GM13977 (cell line): ENCODE measurements around the gene GSTCD.

Experiments used
- DNase-seq: peaks from one replicate; pipeline ENCODE4 v3.0.0; 2012; ENCODE audit warnings: low spot score
- in situ Hi-C: fragments of 300-500 bp; cut with MboI; formaldehyde crosslinking; loops from one replicate; pipeline ENCODE4 v1.12.0; 2022; ENCODE audit warnings: low sequenced_read_pairs, low pct_unique_long_range_greater_than_20kb, mixed read lengths, inconsistent platforms; ENCODE audit not compliant: unreplicated experiment
- TF ChIP-seq, protein P1 (sequence below): IDR thresholded peaks from 2 replicates; pipeline ENCODE4 v1.5.1; 2012; ENCODE audit warnings: mild to moderate bottlenecking, control low read depth; ENCODE audit not compliant: insufficient read depth; ENCODE audit errors: extremely low read depth, missing control alignments

Gene GSTCD

DNA sequence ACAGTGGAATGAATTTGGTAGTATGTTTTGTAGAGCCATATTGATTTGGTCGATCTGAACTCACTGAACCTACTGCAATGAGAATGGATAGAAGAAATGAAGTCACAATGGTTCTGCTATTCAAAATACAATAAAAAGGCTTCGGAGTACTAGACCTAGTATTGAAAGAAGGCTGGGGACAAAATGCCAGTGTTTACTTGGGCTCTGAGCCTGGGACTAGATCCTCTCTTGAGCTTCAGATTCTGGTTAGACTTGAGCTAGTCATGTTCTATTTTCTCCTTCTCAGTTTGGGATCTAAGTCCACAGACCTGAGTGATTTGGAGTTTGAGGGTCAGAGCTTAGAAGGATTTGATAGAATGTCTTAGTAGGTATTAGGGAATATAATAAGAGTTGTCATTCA, 10.0 kb upstream of the GSTCD start:
- no peak for DNase-seq
- in situ Hi-C loops = no loop called here
- TF ChIP-seq, protein P1, sequence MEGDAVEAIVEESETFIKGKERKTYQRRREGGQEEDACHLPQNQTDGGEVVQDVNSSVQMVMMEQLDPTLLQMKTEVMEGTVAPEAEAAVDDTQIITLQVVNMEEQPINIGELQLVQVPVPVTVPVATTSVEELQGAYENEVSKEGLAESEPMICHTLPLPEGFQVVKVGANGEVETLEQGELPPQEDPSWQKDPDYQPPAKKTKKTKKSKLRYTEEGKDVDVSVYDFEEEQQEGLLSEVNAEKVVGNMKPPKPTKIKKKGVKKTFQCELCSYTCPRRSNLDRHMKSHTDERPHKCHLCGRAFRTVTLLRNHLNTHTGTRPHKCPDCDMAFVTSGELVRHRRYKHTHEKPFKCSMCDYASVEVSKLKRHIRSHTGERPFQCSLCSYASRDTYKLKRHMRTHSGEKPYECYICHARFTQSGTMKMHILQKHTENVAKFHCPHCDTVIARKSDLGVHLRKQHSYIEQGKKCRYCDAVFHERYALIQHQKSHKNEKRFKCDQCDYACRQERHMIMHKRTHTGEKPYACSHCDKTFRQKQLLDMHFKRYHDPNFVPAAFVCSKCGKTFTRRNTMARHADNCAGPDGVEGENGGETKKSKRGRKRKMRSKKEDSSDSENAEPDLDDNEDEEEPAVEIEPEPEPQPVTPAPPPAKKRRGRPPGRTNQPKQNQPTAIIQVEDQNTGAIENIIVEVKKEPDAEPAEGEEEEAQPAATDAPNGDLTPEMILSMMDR = no peak

DNA sequence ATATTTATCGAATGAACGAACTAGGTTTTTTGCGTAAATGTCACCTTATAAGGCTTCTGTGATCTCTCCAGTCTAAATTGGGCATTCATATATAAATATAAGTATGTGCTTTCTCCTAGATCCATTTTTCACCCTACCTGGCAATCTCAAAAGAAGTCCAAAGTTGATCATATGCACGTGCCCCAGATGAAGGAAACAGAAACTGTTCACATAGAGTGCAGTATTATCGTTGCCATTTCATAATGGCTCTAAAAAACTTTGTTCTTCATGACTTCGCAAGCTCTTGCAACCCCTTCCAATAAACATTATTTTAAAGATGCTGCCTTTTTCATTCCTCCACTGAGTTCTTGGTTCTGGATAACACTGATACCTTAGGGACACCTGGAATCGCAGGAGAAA, 803 bp upstream of the GSTCD start:
- TF ChIP-seq, protein P1 = no peak
- DNase-seq = no peak
- in situ Hi-C loops = no loop called here

GRCh38 chr4:105709081-105709450, 482 bp downstream of the GSTCD start:
- DNase-seq = peak; percentile 38
- TF ChIP-seq, protein P1 = no peak
- in situ Hi-C loops = no loop called here

GRCh38 chr4:105710012-105710600, 1.5 kb downstream of the GSTCD start:
- no peak for DNase-seq
- TF ChIP-seq, protein P1 = no peak

DNA sequence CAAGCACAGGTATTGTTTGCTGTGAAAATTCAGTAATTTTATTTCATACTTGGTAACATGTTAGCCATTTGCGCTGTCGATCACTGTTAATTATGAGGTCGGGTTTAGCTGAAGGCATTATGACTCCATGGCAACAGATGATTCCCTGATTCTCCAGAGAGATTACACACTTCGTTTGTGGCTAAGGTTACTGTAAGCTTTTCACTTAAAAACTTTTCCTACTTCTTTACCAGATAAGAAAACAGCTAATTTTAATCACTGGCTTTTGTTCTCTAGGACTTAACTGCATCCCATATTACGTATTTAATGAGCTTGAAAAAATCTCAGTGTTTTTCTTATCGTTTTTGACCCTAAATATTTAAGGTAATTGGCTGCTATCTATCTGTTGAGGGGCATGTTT, 2.1 kb downstream of the GSTCD start:
- TF ChIP-seq, protein P1 = no peak
- no peak for DNase-seq
- in situ Hi-C loops = no loop called here

More at GRCh38 chr4:105710012-105710600, 1.5 kb downstream of the GSTCD start:
- in situ Hi-C loops = no loop called here

- no peak for DNase-seq
- TF ChIP-seq, protein P1 = no peak
- in situ Hi-C loops = no loop called here
Observed at GRCh38 chr4:105712766-105713165, 4.2 kb downstream of the GSTCD start.

- TF ChIP-seq, protein P1 = no peak
- DNase-seq = peak; percentile 30
- in situ Hi-C loops = no loop called here
Observed at GRCh38 chr4:105714071-105714521, 5.5 kb downstream of the GSTCD start.
